SK-N-SH treated with all-trans-retinoic acid at 6 μM for 48 hours (cell line): ENCODE measurements around the gene MACIR.

Experiments
- ATAC-seq: fragments of 200-7000 bp; cut with Tn5 transposase; 3 replicates; pipeline ENCODE4 v1.9.1; 2020; ENCODE audit warnings: mild to moderate bottlenecking, moderate library complexity
- ARNTL ChIP-seq: fragments of 450-650 bp; formaldehyde crosslinking; IDR thresholded peaks from 2 replicates; pipeline ENCODE4 v1.5.0; 2020; ENCODE audit warnings: low read depth, mild to moderate bottlenecking, moderate library complexity, borderline replicate concordance
- BACH2 ChIP-seq: fragments of 250-450 bp; sonication (Bioruptor Pico); IDR thresholded peaks from 2 replicates; pipeline ENCODE4 v1.9.0; 2021; ENCODE audit warnings: mild to moderate bottlenecking, borderline replicate concordance
- CSDC2 ChIP-seq: fragments of 250-450 bp; sonication (Bioruptor Pico); IDR thresholded peaks from 2 replicates; pipeline ENCODE4 v1.5.0; 2020; ENCODE audit warnings: mild to moderate bottlenecking, moderate library complexity
- ESRRG ChIP-seq: fragments of 250-450 bp; sonication (Bioruptor Pico); IDR thresholded peaks from 2 replicates; pipeline ENCODE4 v1.6.1; 2021; ENCODE audit warnings: mild to moderate bottlenecking
- GLIS3 ChIP-seq: fragments of 250-450 bp; sonication (Bioruptor Pico); IDR thresholded peaks from 2 replicates; pipeline ENCODE4 v1.5.0; 2020; ENCODE audit warnings: mild to moderate bottlenecking, moderate library complexity
- ISL1 ChIP-seq: fragments of 250-450 bp; sonication (Bioruptor Pico); IDR thresholded peaks from 2 replicates; pipeline ENCODE4 v2.1.2; 2022; ENCODE audit warnings: mild to moderate bottlenecking, moderate library complexity
- OSR1 ChIP-seq: fragments of 250-450 bp; sonication (Bioruptor Pico); IDR thresholded peaks from 2 replicates; pipeline ENCODE4 v1.8.0; 2022; ENCODE audit warnings: moderate library complexity, mild to moderate bottlenecking, inconsistent platforms
- PPARA ChIP-seq: fragments of 250-450 bp; sonication (Bioruptor Pico); IDR thresholded peaks from 2 replicates; pipeline ENCODE4 v1.5.0; 2020; ENCODE audit warnings: mild to moderate bottlenecking, borderline replicate concordance
- RARB ChIP-seq: fragments of 250-450 bp; sonication (Bioruptor Pico); IDR thresholded peaks from 2 replicates; pipeline ENCODE4 v1.8.0; 2021; ENCODE audit warnings: mild to moderate bottlenecking, moderate library complexity
- SNAI2 ChIP-seq: fragments of 250-450 bp; sonication (Bioruptor Pico); IDR thresholded peaks from 2 replicates; pipeline ENCODE4 v1.5.0; 2020; ENCODE audit warnings: mild to moderate bottlenecking, moderate library complexity
- TCF4 ChIP-seq: fragments of 250-450 bp; sonication (Bioruptor Pico); IDR thresholded peaks from 2 replicates; pipeline ENCODE4 v1.8.0; 2021; ENCODE audit warnings: mild to moderate bottlenecking, moderate library complexity, borderline replicate concordance
- TOX ChIP-seq: fragments of 250-450 bp; sonication (Bioruptor Pico); IDR thresholded peaks from 2 replicates; pipeline ENCODE4 v1.8.0; 2021; ENCODE audit warnings: mild to moderate bottlenecking, moderate library complexity, borderline replicate concordance
- ZC3H10 ChIP-seq: fragments of 250-450 bp; sonication (Bioruptor Pico); IDR thresholded peaks from 2 replicates; pipeline ENCODE4 v1.5.1; 2021; ENCODE audit warnings: mild to moderate bottlenecking, moderate library complexity
- ZFP3 ChIP-seq: fragments of 250-450 bp; sonication (Bioruptor Pico); IDR thresholded peaks from 2 replicates; pipeline ENCODE4 v1.5.0; 2020; ENCODE audit warnings: mild to moderate bottlenecking, moderate library complexity
- ZFP30 ChIP-seq: fragments of 450-650 bp; formaldehyde crosslinking; IDR thresholded peaks from 2 replicates; pipeline ENCODE4 v1.5.0; 2022; ENCODE audit warnings: mild to moderate bottlenecking, moderate library complexity
- ZNF565 ChIP-seq: fragments of 450-650 bp; formaldehyde crosslinking; conservative IDR thresholded peaks from 2 replicates; pipeline ENCODE4 v1.5.0; 2020; ENCODE audit warnings: low read depth, mild to moderate bottlenecking, moderate library complexity
- ZNF70 ChIP-seq: fragments of 450-650 bp; formaldehyde crosslinking; IDR thresholded peaks from 2 replicates; pipeline ENCODE4 v1.5.0; 2020; ENCODE audit warnings: mild to moderate bottlenecking, moderate library complexity
- ZNF8 ChIP-seq: fragments of 450-650 bp; formaldehyde crosslinking; IDR thresholded peaks from 2 replicates; pipeline ENCODE4 v1.5.0; 2020; ENCODE audit warnings: mild to moderate bottlenecking, moderate library complexity
- TF ChIP-seq, protein P1 (sequence below): fragments of 250-450 bp; sonication (Bioruptor Pico); IDR thresholded peaks from 2 replicates; pipeline ENCODE4 v1.5.0; 2020; ENCODE audit warnings: mild to moderate bottlenecking, moderate library complexity
- TF ChIP-seq, protein P2 (sequence below): fragments of 250-450 bp; sonication (Bioruptor Pico); IDR thresholded peaks from 2 replicates; pipeline ENCODE4 v1.8.0; 2020; ENCODE audit warnings: mild to moderate bottlenecking, moderate library complexity, borderline replicate concordance
- TF ChIP-seq, protein P3 (sequence below): fragments of 250-450 bp; sonication (Bioruptor Pico); IDR thresholded peaks from 2 replicates; pipeline ENCODE4 v1.5.1; 2021; ENCODE audit warnings: mild to moderate bottlenecking, moderate library complexity

Gene MACIR

DNA sequence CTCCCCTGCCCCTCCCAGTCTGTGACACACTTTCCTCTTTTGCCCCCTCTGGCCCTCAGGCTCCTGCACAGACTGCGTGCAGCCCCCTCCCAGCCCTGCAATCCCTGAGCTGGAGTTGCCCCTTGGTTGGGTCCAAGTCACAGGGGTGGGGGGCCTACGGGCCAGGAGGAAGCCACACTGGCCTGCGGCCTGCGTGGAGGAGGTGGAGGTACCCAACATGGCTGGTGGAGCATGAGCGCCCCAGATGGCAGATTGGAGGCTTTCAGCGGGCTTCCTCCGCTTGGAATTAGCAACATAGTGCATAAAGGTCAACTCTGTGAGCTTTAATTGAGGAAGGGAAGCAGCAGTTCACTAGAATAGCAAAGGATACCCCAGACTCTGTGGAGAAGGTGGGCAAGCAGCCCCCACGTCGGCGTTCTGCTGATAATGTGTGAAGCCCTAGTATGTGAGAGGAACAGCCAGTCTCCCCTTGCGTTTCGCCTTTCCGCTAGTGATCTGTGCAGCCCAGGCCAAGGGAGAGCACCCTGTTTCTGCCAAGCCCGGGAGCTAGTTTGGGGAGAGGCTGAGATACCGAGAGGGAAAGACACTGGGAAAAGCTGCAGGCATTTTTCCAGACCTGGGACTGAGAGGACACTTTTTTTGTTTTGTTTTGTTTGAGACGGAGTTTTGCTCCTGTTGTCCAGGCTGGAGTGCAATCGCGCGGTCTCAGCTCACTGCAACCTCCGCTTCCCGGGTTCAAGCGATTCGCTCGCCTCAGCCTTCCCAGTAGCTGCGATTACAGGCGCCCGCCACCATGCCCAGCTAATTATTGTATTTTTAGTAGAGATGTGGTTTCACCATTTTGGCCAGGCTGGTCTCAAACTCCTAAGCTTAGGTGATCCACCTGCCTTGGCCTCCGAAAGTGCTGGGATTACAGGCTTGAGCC, 35.3 kb upstream of the MACIR start:
- no peak for ATAC-seq
- TF ChIP-seq ISL1 (no peak), TOX (CRISPR knock-in tag) (no peak), ZNF8 (no peak), ZC3H10 (CRISPR knock-in tag) (no peak), ZNF70 (CRISPR knock-in tag) (no peak)

DNA sequence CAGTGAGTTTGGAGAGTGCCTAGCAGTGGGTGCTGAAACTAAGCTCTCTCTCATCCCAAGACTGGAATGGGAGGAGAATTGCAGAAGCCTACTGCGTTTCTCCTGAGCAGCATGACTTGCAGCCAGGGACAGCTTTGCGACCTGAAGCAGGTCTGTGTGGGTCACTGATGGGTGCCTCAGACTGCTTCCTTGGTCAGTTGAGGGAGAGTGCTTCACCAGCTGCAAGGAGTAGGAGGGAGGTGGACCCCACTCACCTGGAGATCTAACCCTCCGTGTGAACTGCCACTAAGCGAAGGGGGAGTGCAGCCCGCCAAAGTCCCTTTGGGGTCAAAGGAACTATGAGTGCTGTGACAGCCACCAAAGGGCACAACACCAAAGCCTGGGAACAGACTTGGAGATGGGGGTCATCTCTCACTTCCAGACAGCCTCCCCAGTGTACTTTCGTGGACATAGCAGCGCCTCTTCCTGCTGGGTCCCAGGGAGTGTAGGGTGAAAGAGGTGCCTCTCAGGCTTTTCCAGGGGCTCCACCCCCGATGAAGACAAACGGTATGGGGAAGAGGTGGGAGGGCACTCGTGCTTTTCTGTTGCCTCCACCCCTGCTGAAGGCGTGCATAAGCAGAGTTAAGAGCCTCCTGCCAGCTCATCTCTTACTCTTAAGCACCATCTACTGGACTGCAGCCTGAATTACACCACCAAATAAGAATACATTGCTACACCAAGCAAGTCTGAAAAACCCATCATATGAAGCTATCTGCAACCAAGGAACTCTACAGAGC, 34.3 kb upstream of the MACIR start:
- TF ChIP-seq TCF4 (no peak), ZC3H10 (CRISPR knock-in tag) (no peak), BACH2 (CRISPR knock-in tag) (no peak), OSR1 (CRISPR knock-in tag) (no peak), CSDC2 (CRISPR knock-in tag) (no peak), RARB (no peak), PPARA (CRISPR knock-in tag) (no peak), GLIS3 (no peak), ESRRG (CRISPR knock-in tag) (no peak), ZNF565 (no peak), ZFP3 (no peak), TOX (CRISPR knock-in tag) (no peak), ZNF70 (CRISPR knock-in tag) (no peak)
- TF ChIP-seq, protein P1, sequence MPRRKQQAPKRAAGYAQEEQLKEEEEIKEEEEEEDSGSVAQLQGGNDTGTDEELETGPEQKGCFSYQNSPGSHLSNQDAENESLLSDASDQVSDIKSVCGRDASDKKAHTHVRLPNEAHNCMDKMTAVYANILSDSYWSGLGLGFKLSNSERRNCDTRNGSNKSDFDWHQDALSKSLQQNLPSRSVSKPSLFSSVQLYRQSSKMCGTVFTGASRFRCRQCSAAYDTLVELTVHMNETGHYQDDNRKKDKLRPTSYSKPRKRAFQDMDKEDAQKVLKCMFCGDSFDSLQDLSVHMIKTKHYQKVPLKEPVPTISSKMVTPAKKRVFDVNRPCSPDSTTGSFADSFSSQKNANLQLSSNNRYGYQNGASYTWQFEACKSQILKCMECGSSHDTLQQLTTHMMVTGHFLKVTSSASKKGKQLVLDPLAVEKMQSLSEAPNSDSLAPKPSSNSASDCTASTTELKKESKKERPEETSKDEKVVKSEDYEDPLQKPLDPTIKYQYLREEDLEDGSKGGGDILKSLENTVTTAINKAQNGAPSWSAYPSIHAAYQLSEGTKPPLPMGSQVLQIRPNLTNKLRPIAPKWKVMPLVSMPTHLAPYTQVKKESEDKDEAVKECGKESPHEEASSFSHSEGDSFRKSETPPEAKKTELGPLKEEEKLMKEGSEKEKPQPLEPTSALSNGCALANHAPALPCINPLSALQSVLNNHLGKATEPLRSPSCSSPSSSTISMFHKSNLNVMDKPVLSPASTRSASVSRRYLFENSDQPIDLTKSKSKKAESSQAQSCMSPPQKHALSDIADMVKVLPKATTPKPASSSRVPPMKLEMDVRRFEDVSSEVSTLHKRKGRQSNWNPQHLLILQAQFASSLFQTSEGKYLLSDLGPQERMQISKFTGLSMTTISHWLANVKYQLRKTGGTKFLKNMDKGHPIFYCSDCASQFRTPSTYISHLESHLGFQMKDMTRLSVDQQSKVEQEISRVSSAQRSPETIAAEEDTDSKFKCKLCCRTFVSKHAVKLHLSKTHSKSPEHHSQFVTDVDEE, result no peak
- TF ChIP-seq, protein P2, sequence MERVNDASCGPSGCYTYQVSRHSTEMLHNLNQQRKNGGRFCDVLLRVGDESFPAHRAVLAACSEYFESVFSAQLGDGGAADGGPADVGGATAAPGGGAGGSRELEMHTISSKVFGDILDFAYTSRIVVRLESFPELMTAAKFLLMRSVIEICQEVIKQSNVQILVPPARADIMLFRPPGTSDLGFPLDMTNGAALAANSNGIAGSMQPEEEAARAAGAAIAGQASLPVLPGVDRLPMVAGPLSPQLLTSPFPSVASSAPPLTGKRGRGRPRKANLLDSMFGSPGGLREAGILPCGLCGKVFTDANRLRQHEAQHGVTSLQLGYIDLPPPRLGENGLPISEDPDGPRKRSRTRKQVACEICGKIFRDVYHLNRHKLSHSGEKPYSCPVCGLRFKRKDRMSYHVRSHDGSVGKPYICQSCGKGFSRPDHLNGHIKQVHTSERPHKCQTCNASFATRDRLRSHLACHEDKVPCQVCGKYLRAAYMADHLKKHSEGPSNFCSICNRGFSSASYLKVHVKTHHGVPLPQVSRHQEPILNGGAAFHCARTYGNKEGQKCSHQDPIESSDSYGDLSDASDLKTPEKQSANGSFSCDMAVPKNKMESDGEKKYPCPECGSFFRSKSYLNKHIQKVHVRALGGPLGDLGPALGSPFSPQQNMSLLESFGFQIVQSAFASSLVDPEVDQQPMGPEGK, result no peak
- ATAC-seq, result peak; percentile 91

DNA sequence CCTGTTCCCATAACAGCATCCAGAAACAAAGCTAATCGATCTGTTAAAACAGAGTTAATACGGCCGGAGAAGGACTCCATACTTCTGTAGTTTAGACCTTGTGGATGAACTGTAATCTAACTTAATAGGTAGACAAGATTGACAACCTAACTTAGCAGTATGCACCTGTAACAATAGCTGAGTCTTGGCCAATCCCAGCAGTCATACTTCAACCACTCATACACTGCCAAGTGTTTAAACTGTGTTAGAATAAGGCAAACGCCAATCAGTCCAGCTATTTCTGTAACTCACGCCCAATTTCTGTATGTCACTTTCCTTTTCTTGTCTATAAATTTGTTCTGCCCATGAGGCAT, 33.7 kb upstream of the MACIR start:
- ATAC-seq, result no peak
- no peak for TF ChIP-seq ZFP30 (CRISPR knock-in tag)
- TF ChIP-seq TOX (CRISPR knock-in tag), result no peak
- no peak for TF ChIP-seq ESRRG (CRISPR knock-in tag)
- no peak for TF ChIP-seq ZNF70 (CRISPR knock-in tag)
- no peak for TF ChIP-seq SNAI2 (CRISPR knock-in tag)
- TF ChIP-seq ARNTL (CRISPR knock-in tag), result no peak
- no peak for TF ChIP-seq ZNF8
- no peak for TF ChIP-seq ISL1
- TF ChIP-seq TCF4, result no peak
- TF ChIP-seq CSDC2 (CRISPR knock-in tag), result no peak
- TF ChIP-seq, protein P3, sequence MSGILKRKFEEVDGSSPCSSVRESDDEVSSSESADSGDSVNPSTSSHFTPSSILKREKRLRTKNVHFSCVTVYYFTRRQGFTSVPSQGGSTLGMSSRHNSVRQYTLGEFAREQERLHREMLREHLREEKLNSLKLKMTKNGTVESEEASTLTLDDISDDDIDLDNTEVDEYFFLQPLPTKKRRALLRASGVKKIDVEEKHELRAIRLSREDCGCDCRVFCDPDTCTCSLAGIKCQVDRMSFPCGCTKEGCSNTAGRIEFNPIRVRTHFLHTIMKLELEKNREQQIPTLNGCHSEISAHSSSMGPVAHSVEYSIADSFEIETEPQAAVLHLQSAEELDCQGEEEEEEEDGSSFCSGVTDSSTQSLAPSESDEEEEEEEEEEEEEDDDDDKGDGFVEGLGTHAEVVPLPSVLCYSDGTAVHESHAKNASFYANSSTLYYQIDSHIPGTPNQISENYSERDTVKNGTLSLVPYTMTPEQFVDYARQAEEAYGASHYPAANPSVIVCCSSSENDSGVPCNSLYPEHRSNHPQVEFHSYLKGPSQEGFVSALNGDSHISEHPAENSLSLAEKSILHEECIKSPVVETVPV, result no peak
- TF ChIP-seq PPARA (CRISPR knock-in tag), result no peak
- TF ChIP-seq, protein P1, result no peak
- no peak for TF ChIP-seq OSR1 (CRISPR knock-in tag)
- no peak for TF ChIP-seq ZNF565
- no peak for TF ChIP-seq BACH2 (CRISPR knock-in tag)
- TF ChIP-seq, protein P2, result no peak
- TF ChIP-seq, all 23 proteins: peak for 0
